Activated CD4-positive, alpha-beta T cell treated with anti-CD3 and anti-CD28 coated beads, Interleukin-10, Interleukin-2, amounts not matched to agents 100 ng/mL and 50 ng/mL, durations not matched to agents 16 hours and 8 hours (primary cell): ENCODE results near the gene RANBP3.
A peak's percentile ranks its signal among the peaks of the same experiment; 100 is the strongest.
"Not testable (repeated sequence)": the region's sequence is repeated elsewhere in the genome, so short reads cannot be mapped to it uniquely, and the experiment has no call there.

Experiments used
- DNase-seq: peaks from one replicate; pipeline ENCODE4 v3.0.0-alpha.2; 2020

The RANBP3 gene

DNA sequence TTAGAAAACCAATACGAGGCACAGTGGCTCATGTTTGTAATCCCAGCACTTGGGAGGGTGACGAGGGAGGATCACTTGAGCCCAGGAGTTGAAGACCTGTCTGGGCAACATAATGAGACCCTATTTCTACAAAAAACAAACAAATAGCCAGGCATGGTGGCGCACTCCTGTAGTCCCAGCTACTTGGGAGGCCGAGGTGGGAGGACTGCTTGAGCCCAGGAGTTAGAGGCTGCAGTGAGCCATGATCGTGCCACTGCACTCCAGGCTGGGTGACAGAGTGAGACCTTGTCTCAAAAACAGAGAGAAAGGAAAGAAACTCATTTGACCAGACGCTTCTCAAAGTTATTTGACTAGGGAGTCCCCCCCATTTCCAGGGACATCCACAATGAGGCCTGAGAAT is 14.7 kb downstream of the RANBP3 start:
- not testable (repeated sequence) for DNase-seq

DNA sequence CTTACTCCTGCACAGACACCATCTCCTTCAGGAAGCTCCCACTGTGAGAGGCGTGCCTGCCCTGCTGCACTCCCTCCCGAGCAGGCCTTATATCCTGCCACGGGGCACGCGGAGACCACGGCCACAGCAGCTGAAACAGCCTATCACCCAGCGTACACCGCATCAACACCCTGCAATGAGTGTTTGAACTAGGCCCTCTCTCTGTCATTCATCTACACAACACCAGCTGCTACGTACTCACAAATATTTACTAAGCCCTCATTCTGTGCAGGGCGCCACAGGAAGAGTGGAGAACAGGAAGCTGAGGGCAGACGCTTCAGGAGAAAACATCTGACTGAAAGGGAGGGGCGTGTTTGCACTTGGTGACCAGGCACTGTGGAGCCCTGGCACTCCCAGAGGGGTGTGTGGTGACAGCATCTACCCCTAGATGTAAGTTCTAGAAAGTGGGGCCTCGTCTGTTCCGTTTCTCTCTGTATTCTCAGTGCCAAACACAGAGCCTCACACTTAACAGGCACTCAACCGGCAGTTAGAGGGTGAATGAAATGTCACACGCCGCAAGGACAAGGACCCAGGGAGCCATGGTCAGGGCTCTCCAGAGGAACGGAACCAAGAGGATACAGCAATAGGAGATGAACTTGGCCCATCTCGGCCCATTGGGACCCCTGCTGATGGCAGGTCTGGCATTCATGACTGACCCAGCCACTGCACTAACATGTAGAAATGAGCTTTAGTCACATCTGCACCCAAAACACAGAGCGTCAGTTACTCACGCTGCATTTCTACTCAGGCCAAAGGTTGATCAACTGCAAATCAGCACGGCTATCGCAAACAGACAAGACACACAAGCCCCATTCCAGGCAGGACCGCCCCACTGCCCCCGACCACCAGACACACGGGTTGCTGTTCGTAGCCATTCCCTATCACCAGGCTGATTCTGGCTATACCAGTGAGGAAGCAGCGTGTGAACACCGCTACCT is 15.7 kb downstream of the RANBP3 start:
- peak; percentile 76 for DNase-seq

GRCh38 chr19:5961641-5961968 is 16.3 kb downstream of the RANBP3 start:
- peak; percentile 42 for DNase-seq

DNA sequence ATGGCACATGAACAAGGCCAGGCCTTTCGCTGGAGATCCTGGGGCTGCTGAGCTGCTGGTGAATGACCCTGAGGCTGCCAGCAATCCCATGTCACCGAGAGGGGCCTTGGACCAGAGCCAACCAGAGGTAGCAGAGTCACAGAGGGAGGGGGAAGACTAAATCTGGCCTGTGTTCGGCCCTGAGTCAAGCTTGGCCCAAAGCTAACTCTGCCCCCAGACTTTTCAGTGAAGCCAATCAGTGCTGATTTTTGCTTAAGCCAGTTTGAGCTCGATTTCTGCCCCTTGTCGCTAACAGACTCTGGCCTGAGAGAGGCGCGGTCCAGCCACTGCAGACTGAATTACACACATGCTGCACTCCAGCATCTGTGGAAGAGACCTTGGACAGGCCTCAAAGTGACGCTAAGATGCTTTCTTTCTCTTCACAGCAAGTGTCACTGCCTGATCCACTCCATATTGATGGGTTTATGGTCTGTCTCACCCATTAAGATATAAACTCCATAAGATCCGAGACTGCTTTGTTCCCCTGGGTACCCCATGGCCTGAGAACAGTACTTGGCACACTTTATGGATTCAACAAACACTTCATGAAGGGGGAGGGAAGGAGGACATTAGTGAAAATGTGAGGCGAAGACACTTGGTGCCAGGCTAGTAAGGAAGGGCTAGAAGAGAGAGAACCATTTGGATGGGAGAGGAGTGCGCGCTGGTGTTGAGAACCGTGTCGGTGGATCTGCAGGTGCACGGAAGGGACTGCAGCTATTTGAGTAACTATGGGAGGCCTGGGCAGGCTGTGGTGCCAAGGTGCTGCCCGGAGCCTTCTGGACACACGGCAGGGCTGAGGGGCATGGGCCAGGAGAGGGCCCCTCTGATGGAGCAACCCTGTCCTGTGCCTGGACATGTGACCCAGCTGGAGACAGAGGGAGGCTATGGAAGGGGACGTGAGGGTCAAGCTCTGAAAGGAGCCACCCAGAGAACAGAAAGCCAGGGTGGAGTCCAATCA is 17.6 kb downstream of the RANBP3 start:
- DNase-seq: no peak

GRCh38 chr19:5959260-5960004 is 18.5 kb downstream of the RANBP3 start:
- no peak for DNase-seq

- DNase-seq: no peak
Measured at GRCh38 chr19:5958851-5959122, 19.2 kb downstream of the RANBP3 start.

DNA sequence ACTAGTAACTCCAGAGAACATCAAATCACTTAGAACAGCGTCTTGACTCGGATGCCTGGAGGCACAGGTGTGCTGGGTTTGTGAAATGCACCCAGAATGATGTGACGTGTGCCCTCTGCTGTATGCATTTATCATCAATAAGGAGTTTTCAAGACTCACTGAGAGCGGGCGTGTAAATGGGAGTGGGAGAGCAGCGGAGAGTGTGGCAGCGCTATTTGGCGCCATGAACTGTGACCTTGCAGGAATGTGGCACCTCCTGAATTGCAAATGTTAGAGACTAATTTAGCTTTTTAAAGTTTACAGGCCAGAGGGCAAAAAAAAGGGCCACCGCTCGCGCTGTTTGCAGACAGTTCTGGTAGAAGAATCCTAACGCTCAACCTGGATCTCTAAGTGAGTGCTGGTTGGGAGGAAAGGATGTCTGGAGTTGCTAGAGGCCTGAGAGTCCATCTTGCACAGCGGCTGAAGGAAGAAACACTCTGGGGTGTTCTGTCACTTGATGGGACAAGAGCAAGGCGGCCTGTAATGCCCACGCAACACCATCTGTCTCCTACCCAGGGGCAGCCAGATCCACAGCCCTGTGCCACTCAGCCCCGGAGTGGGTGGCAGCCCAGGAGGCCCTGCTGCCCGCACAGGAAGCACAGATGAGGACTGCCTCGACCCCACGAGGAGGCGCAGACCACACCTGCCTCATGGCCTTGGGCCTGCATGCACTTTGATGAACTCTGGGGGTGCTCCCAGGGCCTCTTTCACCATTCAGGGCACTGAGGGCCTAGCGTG is 19.7 kb downstream of the RANBP3 start:
- DNase-seq: no peak

DNA sequence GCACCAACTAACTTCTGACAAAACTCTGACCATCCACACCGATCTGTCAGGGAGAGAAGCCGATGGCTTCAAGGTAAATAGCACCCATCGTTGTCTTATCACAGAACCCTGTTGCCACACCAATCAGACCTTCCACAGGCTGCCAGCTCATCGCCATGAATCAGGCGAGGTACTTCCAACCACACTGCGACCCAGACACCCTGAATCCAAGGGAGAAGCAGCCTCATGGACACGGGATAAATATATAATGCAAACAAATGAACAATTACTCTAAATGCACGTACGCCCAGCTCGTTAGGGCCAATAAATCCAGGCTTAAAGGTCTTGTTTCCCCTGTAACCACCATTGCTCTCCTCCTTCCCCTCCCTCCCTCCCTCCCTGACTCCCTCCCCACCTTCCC is 20.8 kb downstream of the RANBP3 start:
- no peak for DNase-seq

DNA sequence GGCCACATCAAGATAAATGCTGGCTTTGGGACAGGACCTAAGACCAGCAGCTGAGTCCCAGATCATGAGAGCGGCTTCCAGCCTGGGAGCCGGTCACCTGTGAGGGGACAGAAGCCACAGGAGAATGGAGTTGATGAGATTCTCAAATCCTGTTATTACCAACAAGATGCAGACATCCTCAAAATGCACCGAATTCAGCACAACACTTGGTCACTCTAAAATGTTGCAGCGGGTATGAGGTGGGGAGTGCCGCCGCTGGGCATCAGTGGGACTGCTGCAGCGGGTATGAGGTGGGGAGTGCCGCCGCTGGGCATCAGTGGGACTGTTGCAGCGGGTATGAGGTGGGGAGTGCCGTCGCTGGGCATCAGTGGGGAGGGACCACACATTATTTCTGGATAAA is 21.2 kb downstream of the RANBP3 start:
- DNase-seq: no peak

DNA sequence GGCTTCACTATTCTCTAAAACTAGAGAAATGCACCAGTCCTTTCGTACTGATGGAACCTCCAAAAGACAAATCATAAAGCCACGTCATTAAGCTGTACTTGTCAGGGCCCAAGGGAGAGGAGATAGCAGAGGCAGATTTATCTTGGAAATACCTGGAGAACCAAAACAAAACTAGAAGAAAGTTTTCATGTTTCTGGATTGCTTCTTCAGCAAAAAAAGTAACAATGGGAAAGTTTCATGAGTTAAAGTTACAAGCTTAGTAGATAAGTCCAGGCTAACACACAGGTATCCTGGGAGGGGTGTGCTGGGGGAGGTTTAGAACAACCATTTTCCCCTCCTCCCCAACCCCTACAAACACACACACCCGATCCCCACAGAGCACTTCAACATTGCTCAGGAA is 21.6 kb downstream of the RANBP3 start:
- DNase-seq: no peak

DNA sequence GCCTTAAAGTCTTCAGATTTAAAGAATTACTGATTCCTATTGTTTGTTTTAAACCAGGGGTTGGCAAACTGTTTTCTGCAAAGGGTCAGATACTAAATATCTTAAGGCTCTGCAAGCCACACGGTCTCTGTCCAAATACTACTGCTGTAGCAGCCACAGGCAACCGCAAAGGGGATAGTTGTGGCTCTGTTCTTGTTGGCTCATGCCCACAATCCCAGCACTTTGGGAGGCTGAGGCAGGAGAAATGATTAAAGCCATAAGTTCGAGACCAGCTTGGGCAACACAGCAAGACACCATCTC is 22.4 kb downstream of the RANBP3 start:
- no peak for DNase-seq

- no peak for DNase-seq
Measured at GRCh38 chr19:5954293-5954692, 23.6 kb downstream of the RANBP3 start.

- peak; percentile 62 for DNase-seq
Measured at GRCh38 chr19:5953680-5954213, 24.2 kb downstream of the RANBP3 start.

GRCh38 chr19:5953030-5953589 is 24.8 kb downstream of the RANBP3 start:
- DNase-seq: peak; percentile 57

- DNase-seq: no peak
Measured at GRCh38 chr19:5952193-5953029, 25.5 kb downstream of the RANBP3 start.

DNA sequence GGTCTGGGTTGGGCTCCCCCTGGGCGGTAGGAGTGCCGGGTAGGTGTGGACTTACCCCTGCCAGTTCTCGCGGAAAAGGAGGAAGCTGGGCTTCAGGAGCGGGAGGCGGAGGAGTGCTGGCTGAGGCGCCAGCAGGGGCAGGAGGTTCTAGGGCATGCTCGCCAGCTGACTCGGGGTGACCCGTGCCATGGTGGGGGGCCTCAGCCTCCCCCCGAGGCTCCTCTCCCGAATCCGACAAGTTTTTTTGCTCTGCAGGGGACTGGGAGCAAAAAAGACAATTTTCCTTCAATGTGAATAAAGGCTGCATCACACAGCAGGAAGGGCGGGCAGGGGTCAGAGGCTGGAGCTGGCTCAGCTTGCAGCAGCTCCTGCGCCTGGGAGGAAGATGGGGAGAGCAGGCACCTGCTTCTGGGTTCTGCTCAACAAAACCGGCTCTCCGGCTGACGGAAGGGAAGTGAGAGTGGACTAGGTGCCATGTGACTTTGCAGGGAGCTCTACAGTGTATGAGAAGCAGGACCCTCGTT is 26.5 kb downstream of the RANBP3 start:
- no peak for DNase-seq

DNA sequence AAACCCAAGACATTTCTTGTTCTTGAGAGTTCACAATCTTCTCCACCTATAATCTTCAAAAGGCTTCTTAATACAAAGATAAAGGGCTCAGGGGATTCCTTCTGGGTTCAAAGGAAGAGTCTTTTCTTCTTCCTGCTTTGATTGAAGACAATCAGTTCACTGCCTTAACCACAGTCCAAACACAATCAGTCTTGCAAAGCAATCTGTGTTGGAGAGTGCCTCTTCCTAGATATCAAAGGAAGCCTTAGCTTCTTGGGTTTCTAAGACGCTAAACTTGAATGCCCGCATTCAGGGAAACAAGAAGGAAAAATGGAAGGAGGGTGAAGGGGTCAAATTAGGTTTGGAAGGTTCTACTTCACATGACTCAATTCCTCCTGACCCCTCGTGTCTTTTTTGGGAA is 27.2 kb downstream of the RANBP3 start:
- no peak for DNase-seq

- DNase-seq: peak; percentile 62
Measured at GRCh38 chr19:5949792-5950305, 28.1 kb downstream of the RANBP3 start.

DNA sequence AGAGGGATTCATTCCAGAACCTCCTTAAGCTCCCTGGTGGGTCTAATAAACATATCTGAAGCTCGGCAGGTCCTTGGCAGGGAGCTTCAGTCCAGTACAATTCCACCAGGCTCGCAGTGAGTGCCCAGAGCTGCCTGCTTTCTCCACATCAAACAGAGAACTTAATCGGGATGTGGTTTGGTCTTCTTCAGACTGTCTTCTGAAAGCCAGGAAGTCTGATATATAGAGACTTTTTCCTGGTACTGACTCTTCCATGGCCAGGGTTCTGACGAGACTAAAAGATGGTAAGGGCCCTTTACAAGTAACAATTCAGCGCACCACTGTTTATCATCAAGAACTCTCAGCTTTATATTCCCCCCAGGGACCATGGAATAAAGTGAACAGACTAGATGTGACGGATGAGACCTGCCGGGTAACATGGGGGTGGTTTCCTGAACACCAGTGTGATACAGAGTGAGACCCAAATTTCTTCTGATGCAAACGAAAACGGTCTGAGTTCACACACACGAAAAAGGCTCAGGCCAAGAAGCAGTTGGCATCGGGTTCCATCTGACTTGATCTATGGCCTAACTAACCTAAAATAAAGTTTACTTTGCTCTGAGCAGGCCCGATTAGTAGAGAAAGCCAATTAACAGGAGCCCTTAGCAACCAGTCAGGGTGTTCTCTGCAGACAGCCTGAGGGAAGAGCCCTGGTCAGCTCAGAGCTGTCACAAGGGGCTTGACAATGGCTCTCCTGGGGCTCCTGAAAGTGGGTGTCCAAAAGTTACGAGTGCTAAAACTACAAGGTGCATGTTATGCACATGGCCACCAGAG is 29.0 kb downstream of the RANBP3 start:
- peak; percentile 31 for DNase-seq

GRCh38 chr19:5947435-5947834 is 30.5 kb downstream of the RANBP3 start:
- DNase-seq: no peak
